HG03521 (cell line): ENCODE data around the gene EIF4E3.

Source experiments
- ATAC-seq: cut with Tn5 transposase; IDR thresholded peaks from one replicate; pipeline ENCODE4 v1.9.1; 2021; ENCODE audit warnings: mild to moderate bottlenecking, moderate library complexity; ENCODE audit not compliant: unreplicated experiment

EIF4E3 gene

GRCh38 chr3:71651625-71652024, 73.6 kb downstream of the EIF4E3 start:
- ATAC-seq = no peak

DNA sequence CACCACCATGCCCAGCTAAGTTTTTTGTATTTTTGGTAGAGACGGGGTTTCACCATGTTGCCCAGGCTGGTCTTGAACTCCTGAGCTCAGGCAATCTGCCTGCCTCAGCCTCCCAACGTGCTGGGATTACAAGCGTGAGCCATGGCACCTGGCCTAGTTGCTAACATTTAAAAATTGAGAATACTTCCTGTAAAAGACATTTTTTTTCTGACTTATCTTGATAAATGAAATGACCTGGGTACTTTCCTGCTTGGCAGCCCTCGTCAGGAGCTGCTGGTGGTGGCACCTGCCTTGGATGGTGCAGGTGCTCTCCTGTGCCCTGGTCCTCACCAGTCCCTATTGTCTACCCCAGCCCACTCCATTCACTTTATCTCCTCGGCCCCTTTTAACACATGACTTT, 74.8 kb downstream of the EIF4E3 start:
- no peak for ATAC-seq

GRCh38 chr3:71649757-71650156, 75.4 kb downstream of the EIF4E3 start:
- ATAC-seq = no peak

DNA sequence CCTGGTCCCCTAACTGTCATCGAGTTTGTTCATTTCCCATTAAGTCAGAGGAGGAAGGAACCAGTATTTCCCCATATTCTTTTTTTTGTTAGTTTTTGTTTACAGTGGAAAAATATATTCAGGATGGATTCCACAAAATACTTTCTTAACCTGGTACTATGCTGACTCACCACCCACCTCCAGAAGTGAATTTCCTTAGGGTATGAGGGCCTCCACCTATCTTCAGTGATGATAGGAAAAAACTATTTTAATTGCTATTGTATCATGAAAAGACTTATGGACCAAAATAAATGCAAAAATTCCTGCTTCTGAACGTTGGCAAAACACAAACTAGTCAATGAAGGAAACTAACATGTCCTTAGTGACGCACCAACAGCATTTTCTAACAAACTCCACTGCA, 77.5 kb downstream of the EIF4E3 start:
- ATAC-seq = no peak

GRCh38 chr3:71646971-71647370, 78.2 kb downstream of the EIF4E3 start:
- ATAC-seq = no peak

GRCh38 chr3:71645140-71645539, 80.1 kb downstream of the EIF4E3 start:
- no peak for ATAC-seq

DNA sequence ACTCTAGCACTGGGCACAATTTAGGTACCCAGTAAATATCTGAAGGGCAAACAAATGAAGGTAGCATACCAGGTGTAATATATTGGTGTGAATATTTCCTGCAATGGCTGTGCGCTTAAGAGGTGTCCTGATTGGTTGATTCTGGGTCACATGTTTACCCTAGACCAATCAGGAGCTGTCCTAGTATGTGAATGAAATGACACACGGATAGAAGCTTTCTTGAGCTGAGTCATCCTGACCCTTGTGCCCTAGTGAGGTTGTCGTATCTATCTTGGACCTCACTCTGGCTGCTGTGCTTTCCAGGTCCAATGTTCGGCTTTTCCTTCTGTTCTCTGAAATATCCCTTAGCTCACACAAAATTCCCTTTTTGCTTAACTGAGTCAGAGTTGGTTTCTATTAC, 83.5 kb downstream of the EIF4E3 start:
- no peak for ATAC-seq

GRCh38 chr3:71640331-71640983, 84.7 kb downstream of the EIF4E3 start:
- no peak for ATAC-seq

DNA sequence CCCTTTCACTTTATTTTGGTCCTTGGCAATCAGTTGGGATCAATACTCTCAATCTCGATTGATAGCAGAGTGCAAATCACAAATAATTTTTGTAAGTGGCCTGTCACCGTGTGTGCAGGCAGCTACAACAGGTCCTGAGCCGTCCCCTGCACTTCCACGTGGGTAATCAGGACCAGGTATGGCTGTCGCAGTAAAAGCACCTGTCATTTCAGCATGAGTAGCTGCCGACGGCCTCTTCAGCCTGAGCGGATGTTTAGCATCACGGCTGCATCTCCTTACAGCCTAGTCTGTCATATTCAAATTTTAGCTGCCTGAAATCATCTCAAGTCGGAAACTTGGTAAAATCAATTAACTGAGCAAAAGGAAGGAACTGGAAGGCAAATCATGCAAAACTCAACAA, 88.7 kb downstream of the EIF4E3 start:
- no peak for ATAC-seq

DNA sequence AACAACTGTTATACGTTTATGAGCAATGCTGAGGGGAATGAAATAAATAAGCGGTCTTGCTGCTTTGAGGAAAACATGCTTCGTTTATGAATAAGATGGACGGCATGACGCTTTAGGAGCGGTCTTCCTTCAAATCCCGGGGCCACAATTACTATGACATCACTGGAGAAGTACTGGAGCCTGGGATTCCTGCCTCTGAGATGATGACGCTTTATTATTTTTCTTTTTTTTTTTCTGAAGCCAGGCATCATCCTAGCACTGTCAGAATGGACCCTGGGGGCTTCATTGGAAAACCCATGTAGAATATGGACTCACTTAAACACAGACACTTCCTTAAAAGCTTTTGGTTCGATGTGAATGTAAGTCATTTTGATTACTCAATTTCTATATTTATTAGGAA, 89.2 kb downstream of the EIF4E3 start:
- no peak for ATAC-seq

GRCh38 chr3:71634671-71635070, 90.5 kb downstream of the EIF4E3 start:
- ATAC-seq = no peak

DNA sequence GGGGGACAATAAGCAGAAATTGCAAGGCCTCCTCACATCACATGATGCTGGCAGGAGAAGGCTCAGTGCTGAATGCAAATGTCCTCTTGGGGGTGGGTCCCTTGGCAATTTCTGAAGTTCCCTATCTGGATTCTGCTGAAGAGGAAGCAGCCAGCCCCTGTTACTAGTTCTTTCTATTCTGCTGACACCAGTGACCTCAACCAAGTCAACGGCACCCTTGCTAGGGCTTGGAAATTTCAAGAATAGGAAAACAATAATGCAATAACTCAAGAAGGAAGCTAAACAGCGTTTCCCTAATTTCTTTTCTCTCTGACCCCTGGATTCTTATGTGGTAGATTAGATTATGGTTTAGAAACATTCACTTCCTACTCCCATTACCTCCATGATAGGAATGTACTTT, 95.5 kb downstream of the EIF4E3 start:
- ATAC-seq = no peak

DNA sequence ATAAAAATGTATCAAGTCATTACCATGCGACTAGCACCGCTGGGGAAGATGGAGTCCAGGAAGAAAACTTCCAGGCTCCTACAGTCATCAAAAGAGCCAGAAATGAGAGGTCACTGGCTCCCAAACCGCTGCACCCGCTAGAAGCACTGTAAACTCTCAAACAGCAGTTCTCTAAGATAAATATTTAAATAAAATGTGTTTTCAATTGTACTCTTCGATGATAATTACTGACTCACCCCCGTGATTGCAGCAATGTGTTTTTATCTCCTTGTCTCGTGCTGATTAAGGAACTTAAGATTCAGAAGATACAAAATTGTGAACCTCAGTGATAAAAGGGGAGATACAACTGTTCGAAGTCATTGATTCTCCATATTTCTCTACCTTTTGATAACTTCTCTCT, 95.9 kb downstream of the EIF4E3 start:
- no peak for ATAC-seq

DNA sequence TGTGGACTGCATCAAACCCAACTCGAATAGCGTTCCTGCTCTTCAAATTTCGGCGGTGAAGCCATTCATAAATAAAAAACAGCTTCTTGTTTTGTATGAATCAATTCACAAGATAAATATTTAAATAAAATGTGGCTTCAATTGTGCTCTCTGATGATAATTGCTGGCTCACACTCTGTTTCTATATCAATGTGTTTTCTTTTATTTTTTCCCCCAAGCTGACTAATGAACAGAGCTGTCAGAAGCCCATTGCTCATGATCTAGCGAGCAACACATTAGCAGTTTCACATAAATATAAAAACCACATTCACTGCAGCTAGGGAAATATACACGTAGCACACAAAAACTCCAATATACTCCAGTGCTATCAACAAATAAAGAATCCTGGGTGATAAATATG, 96.7 kb downstream of the EIF4E3 start:
- no peak for ATAC-seq

GRCh38 chr3:71625676-71626075, 99.5 kb downstream of the EIF4E3 start:
- no peak for ATAC-seq
